ACC112 (cell line): ENCODE measurements around the gene MACROD2.
"Not testable (repeated sequence)": the region's sequence is repeated elsewhere in the genome, so short reads cannot be mapped to it uniquely, and the experiment has no call there.

Experiments
- H2AFZ ChIP-seq: fragments of 200-600 bp; sonication (generic); one replicate; pipeline ENCODE4 v1.6.0; 2017; ENCODE audit warnings: antibody characterized with exemption, low read length; ENCODE audit not compliant: unreplicated experiment
- H3K27ac ChIP-seq: fragments of 200-600 bp; sonication (generic); 2 replicates; pipeline ENCODE4 v1.5.1; 2014; ENCODE audit warnings: low read depth, mild to moderate bottlenecking, antibody characterized with exemption, low read length, moderate library complexity
- H3K27me3 ChIP-seq: fragments of 200-600 bp; sonication (generic); 2 replicates; pipeline ENCODE4 v1.6.1; 2014; ENCODE audit warnings: mild to moderate bottlenecking, antibody characterized with exemption, low read length, moderate library complexity, mixed read lengths; ENCODE audit not compliant: insufficient read depth
- H3K36me3 ChIP-seq: fragments of 200-600 bp; sonication (generic); 2 replicates; pipeline ENCODE4 v1.6.1; 2016; ENCODE audit warnings: mild to moderate bottlenecking, antibody characterized with exemption, low read length, moderate library complexity, mixed read lengths; ENCODE audit not compliant: insufficient read depth
- H3K4me1 ChIP-seq: fragments of 200-600 bp; sonication (generic); one replicate; pipeline ENCODE4 v1.6.1; 2016; ENCODE audit warnings: low read length, mixed read lengths; ENCODE audit not compliant: insufficient read depth, unreplicated experiment, control insufficient read depth
- H3K4me3 ChIP-seq: fragments of 200-600 bp; sonication (generic); 2 replicates; pipeline ENCODE4 v1.5.1; 2014; ENCODE audit warnings: mild to moderate bottlenecking, low read depth, low read length
- H3K79me2 ChIP-seq: fragments of 200-600 bp; sonication (generic); one replicate; pipeline ENCODE4 v1.6.0; 2016; ENCODE audit warnings: low read length; ENCODE audit not compliant: control insufficient read depth, unreplicated experiment, insufficient read depth

The MACROD2 gene

DNA sequence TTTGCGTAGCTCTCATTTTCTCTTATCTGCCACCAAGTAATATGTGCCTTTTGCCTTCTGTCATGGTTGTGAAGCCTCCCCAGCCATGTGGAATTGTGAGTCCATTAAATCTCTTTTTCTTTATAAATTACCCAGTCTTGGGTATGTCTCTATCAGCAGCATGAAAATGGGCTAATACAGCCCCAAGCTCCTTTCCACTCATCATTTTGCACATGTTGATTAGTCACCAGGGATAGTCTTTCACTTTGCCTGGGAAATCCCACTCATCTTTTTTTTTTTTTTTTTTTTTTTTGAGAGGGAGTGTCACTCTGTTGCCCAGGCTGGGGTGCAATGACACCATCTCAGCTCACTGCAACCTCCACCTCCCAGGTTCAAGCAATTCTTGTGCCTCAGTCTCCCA is 1541.9 kb downstream of the MACROD2 start:
- not testable (repeated sequence) for H3K27ac ChIP-seq, H3K36me3 ChIP-seq, H3K4me1 ChIP-seq, H3K79me2 ChIP-seq, H3K4me3 ChIP-seq, H3K27me3 ChIP-seq, H2AFZ ChIP-seq

DNA sequence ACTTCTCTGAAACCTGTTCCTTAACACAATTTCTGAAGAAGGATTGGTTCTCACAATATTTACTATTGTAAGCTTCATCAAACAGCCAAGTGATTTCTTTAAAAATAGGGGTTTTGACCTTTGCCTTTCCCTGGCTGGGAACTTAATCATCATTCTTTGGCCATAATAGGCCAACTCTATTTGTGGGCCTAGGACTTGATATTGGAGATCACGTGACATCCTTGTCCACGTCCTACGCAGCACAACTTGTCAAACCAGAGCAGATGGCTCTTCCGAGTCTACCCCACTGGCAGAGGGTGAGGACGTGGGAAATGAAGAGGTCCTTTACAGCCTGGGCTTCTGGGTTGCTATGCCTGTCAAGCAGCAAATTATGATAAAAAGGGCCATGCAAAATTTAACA is 1547.3 kb downstream of the MACROD2 start:
- Histone ChIP-seq H3K27ac (no peak overlapping the region), H3K4me1 (no peaks in the 10 kb centered on the region), H3K27me3 (no peaks in the 10 kb centered on the region)

DNA sequence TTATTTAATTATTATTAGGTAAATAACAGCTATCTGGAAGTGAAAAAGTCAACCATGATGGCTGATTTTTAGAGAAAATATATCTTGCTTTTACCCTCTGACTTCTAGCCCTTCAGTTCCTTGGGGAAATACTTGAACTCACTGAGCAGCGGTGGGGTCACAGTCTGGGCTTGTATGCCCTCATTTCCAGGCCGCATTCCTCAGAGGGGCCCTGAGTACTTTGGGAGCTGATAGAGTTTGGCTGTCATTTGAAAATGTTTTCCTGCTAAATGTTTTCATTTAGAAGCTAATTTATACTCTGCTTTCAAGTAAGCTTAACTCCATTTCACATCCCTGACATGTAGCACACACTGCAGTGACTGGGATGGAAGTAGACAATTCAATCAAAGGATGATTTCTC is 1549.4 kb downstream of the MACROD2 start:
- no peak overlapping the region for H2AFZ ChIP-seq
- H3K36me3 ChIP-seq = no peaks in the 10 kb centered on the region
- no peaks in the 10 kb centered on the region for H3K27me3 ChIP-seq
- H3K4me3 ChIP-seq = no peak overlapping the region
- no peak overlapping the region for H3K27ac ChIP-seq
- H3K79me2 ChIP-seq = no peaks in the 10 kb centered on the region
- no peaks in the 10 kb centered on the region for H3K4me1 ChIP-seq

More for the DNA sequence above, 1547.3 kb downstream of the MACROD2 start:
- no peaks in the 10 kb centered on the region for H3K79me2 ChIP-seq
- H3K4me3 ChIP-seq = no peak overlapping the region
- H3K36me3 ChIP-seq = no peaks in the 10 kb centered on the region
- no peak overlapping the region for H2AFZ ChIP-seq

DNA sequence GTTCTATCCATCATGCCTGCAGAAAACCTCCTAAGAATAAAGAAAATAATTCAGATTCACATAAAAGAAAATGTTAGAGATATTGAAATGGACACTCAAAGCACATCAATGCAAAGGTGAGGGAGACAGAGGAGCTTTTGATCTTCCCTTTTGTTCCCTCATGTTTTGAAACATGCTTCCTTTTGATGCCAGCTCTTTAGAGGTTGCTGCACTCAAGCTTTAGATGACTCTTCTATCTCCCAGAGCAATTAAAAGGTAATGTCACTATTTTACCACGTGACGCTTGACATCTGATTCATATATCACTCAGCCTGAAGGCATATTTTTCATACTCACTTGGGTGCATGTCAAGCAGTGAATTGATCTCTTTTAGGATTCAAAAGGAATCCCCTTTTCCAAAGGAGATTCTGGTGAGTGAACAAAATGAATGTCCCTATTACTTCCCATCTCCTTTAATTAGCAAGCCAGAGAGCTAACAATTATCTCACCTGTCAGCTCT is 1551.3 kb downstream of the MACROD2 start:
- H3K27ac ChIP-seq = no peak overlapping the region

DNA sequence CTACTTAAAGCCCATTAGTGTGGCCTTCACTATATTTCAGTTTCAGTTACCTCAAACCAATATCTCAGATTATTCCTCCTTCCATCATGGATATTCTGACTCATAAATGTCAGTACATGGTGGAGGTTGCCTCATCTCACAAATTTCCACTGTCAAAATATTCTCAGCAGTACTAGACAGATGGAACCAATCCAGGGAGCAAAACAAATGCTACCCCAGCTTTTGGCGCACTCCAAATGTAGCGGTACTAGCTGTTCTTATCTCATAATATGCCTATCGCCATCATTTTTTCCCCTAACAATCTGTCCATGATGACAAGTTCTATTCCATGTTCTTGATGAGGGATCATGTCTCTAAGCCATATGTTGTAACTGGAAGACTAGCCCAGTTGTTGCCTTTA is 1551.8 kb downstream of the MACROD2 start:
- no peak overlapping the region for H3K27ac ChIP-seq
- no peak overlapping the region for H3K4me3 ChIP-seq
- H3K27me3 ChIP-seq = no peaks in the 10 kb centered on the region
- no peak overlapping the region for H2AFZ ChIP-seq
- no peaks in the 10 kb centered on the region for H3K4me1 ChIP-seq
- H3K79me2 ChIP-seq = no peaks in the 10 kb centered on the region
- no peaks in the 10 kb centered on the region for H3K36me3 ChIP-seq

More for the DNA sequence above, 1551.3 kb downstream of the MACROD2 start:
- Histone ChIP-seq H3K4me1 (no peaks in the 10 kb centered on the region), H2AFZ (no peak overlapping the region), H3K27me3 (no peaks in the 10 kb centered on the region), H3K4me3 (no peak overlapping the region), H3K36me3 (no peaks in the 10 kb centered on the region), H3K79me2 (no peaks in the 10 kb centered on the region)

DNA sequence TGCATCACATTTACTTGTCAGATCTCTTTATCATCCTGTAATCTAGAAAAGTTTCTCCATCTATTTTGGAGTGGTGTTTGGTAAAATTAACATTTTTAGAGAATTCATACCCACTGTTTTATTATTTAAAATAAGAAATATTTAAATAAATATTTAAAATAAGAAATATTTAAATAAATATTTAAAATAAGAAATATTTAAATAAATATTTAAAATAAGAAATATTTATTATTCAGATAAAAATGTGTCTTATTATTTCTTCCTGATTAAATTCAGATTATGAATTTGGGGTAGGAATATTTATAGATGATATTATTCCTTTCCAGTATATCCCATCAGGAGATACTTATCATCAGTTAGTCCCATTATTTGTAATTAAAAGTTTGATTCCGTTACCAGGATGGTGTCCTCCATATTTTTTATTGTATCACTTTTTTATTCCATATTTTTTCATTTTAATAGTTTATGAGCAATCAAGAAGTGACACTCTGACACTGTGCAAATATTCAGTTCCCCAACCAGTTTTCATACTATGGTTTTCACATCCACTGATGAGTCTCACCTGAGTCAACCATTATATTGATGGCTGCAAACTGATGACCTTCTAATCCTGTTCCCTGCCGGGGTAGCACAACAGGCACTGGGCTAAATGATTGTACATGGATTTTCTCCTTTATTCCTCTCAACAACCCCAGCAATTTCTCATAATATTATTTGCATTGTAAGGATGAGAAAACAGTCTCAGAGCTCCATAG is 1555.0 kb downstream of the MACROD2 start:
- Histone ChIP-seq H3K79me2 (no peaks in the 10 kb centered on the region), H3K4me3 (no peak overlapping the region), H3K27me3 (no peaks in the 10 kb centered on the region), H3K4me1 (no peaks in the 10 kb centered on the region), H2AFZ (no peak overlapping the region), H3K27ac (no peak overlapping the region), H3K36me3 (no peaks in the 10 kb centered on the region)

DNA sequence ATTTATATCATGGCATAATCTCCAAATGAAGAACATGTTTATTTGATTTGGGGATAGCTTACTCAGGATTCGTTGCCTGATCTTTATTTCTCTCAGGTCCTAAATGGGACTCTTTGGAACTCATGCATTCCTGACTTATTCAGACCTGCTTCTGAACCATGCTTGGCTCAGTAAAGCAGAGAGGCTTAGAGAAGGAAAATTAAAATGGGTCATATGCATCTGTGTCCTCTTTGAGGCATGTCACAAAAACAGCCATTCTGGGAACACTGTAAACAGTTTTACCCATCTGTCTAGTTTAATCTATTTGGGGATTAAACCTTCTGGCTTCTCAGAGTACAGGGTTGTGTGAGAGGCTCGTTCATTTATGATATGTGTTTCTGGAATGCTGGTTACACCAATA is 1560.6 kb downstream of the MACROD2 start:
- Histone ChIP-seq H3K36me3 (no peaks in the 10 kb centered on the region), H3K4me1 (no peaks in the 10 kb centered on the region), H3K4me3 (no peak overlapping the region), H2AFZ (no peak overlapping the region), H3K27me3 (no peaks in the 10 kb centered on the region), H3K27ac (no peak overlapping the region), H3K79me2 (no peaks in the 10 kb centered on the region)

DNA sequence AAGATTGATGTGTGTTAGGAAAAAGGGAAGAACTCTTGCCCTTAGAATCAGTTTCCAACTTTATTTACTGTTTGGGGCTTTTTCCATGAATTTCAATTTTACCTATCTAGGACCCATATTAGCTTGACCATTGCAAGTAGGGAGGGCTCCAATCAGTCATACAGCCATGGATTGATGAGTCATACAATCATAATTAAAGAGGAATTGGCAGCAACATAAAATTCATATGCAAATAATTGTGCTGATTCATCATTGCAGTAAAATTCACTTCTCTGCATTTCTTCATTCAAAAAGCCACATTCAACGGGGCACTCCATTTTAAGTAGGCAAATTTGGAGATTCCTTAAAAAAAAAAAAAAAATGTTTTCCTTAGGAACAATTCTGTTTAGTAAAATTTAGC is 1561.6 kb downstream of the MACROD2 start:
- no peak overlapping the region for H3K4me3 ChIP-seq
- no peaks in the 10 kb centered on the region for H3K27me3 ChIP-seq
- H3K4me1 ChIP-seq = no peaks in the 10 kb centered on the region
- no peaks in the 10 kb centered on the region for H3K36me3 ChIP-seq
- no peak overlapping the region for H2AFZ ChIP-seq
- H3K79me2 ChIP-seq = no peaks in the 10 kb centered on the region
- no peak overlapping the region for H3K27ac ChIP-seq

DNA sequence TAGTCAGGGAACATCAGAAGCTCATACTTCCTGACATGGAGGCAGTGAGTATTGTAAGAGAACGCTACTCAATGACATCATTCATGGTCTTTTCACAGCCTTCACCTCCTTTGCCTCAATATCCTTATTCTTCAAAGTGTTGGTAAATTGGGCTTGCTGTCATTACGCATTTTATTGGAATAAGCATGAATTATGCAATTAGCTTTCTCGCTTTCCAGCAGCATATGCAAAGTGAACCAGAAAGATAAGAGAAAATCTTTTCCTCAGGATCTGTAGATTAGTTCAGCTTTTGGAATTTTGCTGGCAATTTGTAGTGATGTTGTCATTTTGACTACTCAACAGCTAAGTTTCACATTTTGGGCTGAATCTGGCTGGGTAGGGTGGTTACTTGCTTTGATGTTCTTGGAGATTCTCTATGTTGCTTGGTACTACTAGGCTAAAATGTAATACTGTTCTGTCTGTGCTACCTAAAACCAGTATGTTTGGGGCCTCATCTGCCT is 1565.8 kb downstream of the MACROD2 start:
- H3K27me3 ChIP-seq = no peaks in the 10 kb centered on the region
- H2AFZ ChIP-seq = no peak overlapping the region
- H3K27ac ChIP-seq = no peak overlapping the region
- H3K79me2 ChIP-seq = no peaks in the 10 kb centered on the region
- H3K4me1 ChIP-seq = no peaks in the 10 kb centered on the region
- H3K4me3 ChIP-seq = no peak overlapping the region
- H3K36me3 ChIP-seq = no peaks in the 10 kb centered on the region

DNA sequence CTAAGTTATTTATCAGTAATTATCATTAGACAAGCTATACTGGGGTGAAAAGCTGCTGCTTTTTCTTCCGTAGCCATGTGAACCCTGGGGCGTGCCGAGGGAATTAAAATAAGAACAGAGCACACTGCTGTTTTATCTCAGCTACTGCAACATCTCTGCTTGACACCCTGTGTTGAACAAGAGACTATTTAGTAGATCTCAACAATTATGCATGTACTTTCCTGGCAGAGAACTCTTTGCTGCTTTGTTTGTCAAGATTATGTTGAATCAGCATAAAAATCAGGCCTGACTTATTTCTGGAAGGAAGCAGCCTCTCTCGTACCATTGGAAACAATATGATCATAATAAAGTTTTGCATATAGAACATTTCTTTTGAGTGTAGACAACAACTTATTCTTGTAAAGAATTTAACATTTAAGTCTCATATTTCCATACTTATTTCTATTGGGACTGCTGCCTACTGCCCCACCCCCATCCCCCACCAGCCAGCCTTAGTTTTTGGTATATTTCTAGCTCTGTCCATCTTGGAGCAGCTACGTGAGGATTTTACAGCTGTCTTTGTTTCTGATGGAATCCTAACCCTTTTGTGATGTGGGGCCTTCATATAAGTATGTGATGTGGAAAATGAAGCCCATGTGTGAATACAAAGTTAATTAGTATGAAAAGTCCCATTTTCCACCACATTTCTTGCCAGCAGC is 1566.5 kb downstream of the MACROD2 start:
- Histone ChIP-seq H3K27me3 (no peaks in the 10 kb centered on the region), H2AFZ (no peak overlapping the region), H3K27ac (no peak overlapping the region), H3K4me1 (no peaks in the 10 kb centered on the region), H3K79me2 (no peaks in the 10 kb centered on the region), H3K4me3 (no peak overlapping the region), H3K36me3 (no peaks in the 10 kb centered on the region)

DNA sequence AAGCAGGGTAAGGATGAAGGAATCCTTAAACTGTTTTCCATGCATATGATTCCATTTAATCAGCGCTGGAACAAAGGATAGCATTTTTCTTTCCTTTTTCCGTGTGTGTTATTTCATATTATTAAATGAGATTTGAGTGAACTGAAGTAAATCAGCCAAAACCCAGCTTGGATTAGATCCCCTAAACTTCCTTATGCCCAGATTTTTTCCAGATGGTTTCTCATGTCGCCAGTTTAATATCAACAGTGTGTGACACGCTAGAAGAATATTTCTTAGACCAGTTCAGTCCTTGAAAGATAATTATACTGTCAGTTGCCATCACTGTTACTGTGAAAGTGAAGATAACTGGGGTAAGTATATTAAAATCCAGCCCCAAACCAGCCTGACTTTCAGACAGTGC is 1568.5 kb downstream of the MACROD2 start:
- Histone ChIP-seq H3K27me3 (no peaks in the 10 kb centered on the region), H2AFZ (no peak overlapping the region), H3K36me3 (no peaks in the 10 kb centered on the region), H3K79me2 (no peaks in the 10 kb centered on the region), H3K27ac (no peak overlapping the region), H3K4me1 (no peaks in the 10 kb centered on the region), H3K4me3 (no peak overlapping the region)
